HG03025 (cell line): ENCODE data around the gene SDCCAG8.
"Not testable (repeated sequence)": the region's sequence is repeated elsewhere in the genome, so short reads cannot be mapped to it uniquely, and the experiment has no call there.

ENCODE experiments used
- ATAC-seq: cut with Tn5 transposase; IDR thresholded peaks from one replicate; pipeline ENCODE4 v1.9.1; 2021; ENCODE audit warnings: mild to moderate bottlenecking, moderate library complexity; ENCODE audit not compliant: unreplicated experiment, low FRiP score

Gene SDCCAG8

GRCh38 chr1:243322326-243322725, 66.5 kb downstream of the SDCCAG8 start:
- no peak for ATAC-seq

- ATAC-seq = no peak
These were observed 67.7 kb downstream of the SDCCAG8 start for GRCh38 chr1:243323491-243323890.

- ATAC-seq = no peak
These were observed 69.6 kb downstream of the SDCCAG8 start for GRCh38 chr1:243325305-243325890.

- ATAC-seq = no peak
These were observed 76.6 kb downstream of the SDCCAG8 start for GRCh38 chr1:243332440-243332839.

GRCh38 chr1:243335292-243335691, 79.5 kb downstream of the SDCCAG8 start:
- no peak for ATAC-seq

- no peak for ATAC-seq
These were observed 80.3 kb downstream of the SDCCAG8 start for GRCh38 chr1:243336163-243336562.

GRCh38 chr1:243338848-243339247, 83.0 kb downstream of the SDCCAG8 start:
- ATAC-seq = not testable (repeated sequence)

GRCh38 chr1:243341074-243341473, 85.2 kb downstream of the SDCCAG8 start:
- ATAC-seq = no peak

GRCh38 chr1:243343970-243344937, 88.4 kb downstream of the SDCCAG8 start:
- ATAC-seq = no peak

DNA sequence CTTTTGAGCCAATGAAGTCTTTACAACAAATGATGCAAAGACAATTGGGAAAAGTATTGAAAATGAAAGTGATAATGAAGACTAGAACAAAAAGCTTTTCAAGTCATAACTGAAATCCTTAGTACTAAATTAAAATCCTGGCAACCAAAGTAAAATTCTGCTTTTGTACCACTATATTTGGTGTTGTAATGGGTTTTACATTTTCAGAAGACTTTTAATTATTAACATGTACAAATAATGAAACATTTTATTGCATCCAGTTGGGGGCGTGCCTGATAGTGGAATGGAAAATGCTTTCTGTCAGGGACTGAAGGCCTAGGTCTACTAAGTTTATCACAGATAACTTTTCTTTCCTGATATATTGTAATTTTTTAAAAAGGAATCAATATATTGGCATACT, 89.4 kb downstream of the SDCCAG8 start:
- ATAC-seq = no peak

- no peak for ATAC-seq
These were observed 90.2 kb downstream of the SDCCAG8 start for GRCh38 chr1:243346016-243346415.

- no peak for ATAC-seq
These were observed 90.6 kb downstream of the SDCCAG8 start for GRCh38 chr1:243346468-243346867.

DNA sequence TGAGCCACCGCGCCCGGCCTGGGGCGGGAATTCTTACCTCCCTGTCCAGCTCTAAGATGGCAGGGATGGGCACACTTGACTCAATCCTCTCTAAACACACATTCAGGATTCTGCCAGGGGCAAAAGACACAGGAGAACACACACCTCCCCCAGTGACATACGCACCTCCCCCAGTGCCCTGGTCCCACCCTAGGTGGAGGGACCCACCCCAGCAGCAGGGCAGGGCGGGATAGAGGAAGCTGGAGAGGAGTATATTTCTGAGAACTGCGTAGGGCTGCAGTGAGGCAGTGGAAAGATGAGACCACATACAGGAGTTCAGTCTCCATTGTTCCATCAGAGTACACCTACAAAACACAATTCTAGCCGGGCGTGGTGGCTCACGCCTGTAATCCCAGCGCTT, 92.5 kb downstream of the SDCCAG8 start:
- ATAC-seq = no peak

GRCh38 chr1:243349128-243349527, 93.3 kb downstream of the SDCCAG8 start:
- ATAC-seq = no peak

DNA sequence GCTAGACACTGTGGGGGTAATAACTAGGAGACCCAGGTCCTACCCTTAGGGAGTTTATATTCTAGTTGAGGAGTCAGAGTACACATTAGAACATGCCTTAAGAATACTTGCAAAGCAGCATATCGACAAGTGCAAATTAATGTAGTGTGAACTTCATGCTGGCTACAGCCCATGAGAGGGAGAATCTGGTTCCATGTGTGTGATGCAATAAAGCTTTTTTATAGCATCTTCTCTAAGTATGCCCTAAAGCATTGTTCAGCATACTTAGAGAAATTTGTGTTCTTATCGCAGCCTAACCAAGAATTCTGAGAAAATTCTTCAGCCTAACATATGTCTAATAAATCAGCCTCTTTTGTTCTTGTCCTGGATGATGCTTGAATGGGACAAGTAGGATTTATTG, 95.5 kb downstream of the SDCCAG8 start:
- no peak for ATAC-seq

GRCh38 chr1:243354511-243355153, 98.8 kb downstream of the SDCCAG8 start:
- ATAC-seq = no peak

- no peak for ATAC-seq
These were observed 108.0 kb downstream of the SDCCAG8 start for GRCh38 chr1:243363832-243364231.

GRCh38 chr1:243364330-243364729, 108.5 kb downstream of the SDCCAG8 start:
- no peak for ATAC-seq

- ATAC-seq = no peak
These were observed 109.0 kb downstream of the SDCCAG8 start for GRCh38 chr1:243364866-243365265.

- ATAC-seq = no peak
These were observed 111.5 kb downstream of the SDCCAG8 start for GRCh38 chr1:243367314-243367713.

DNA sequence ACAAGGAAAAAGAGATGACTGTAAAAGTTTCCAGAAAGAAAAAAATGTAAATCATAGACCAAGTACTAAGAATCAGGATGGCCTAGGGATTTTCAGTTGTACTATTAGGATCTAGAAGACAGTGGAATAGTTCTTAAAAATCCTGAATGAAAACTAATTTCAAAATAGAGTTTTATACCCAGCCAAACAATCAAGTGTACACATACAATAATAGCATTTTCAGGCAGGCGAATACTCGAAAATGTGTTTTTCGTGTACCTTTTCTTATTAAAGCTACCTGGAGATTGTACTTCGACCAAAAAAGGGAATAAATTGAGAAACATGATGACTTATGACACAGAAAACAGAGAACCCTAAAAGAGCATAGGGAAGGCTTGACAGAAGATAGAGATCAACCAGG, 118.6 kb downstream of the SDCCAG8 start:
- no peak for ATAC-seq
